ENCODE data around the gene B3GALT2. TPM values are rescaled to one million over a fixed set of nuclear protein-coding genes. Genes with fewer than 3 reads are reported as not detected.

Gene B3GALT2
- total and polyA plus RNA-seq, 9 of the 15 experiments (the other 6 are each of a cell fraction or from before 2014, with no cell fraction given), result 0.03 TPM; not detected in 8

DNA sequence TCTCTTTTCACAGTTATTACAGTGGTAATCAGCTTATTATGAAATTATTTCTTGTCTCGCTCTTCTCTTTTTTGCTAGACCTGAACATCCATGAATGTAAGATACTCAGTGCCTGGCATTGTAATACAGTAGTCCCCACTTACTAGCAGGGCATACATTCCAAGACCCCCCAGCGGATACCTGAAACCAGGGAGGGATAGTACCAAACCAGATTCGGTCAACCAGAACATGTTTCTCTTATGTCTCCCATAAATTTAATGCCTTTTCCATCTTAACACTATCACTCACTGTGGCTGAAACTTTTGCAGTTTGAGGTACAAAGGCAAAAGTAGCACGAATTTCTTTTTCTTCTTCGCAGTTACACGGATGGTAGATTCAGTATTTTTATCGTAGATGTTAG lies 24.6 kb upstream of the B3GALT2 start:
- H3K27ac ChIP-seq (ENCODE audit: extremely low read depth, low read depth, low read length), result no peak overlapping the region
- no peaks in the 10 kb centered on the region; the same call in 2 of the 3 replicates for H3K79me2 ChIP-seq (ENCODE audit: control insufficient read depth, insufficient read depth, low read length)
- no peaks in the 10 kb centered on the region for H3K4me1 ChIP-seq (replicated peaks in 1 of 2; ENCODE audit: control insufficient read depth in 2 of 2, insufficient read depth in 2 of 2, low read length in 2 of 2)
- H3K9me3 ChIP-seq (replicated peaks; ENCODE audit: control insufficient read depth, insufficient read depth, low read depth, low read length), result no peaks in the 10 kb centered on the region
- H3K9me1 ChIP-seq (ENCODE audit: control insufficient read depth, insufficient read depth, low read length), result no peaks in the 10 kb centered on the region
- H3K4me3 ChIP-seq, result no peak overlapping the region
- H3K36me3 ChIP-seq (ENCODE audit: control insufficient read depth, insufficient read depth, low read length), result peaks cover 71% of the 10 kb centered on the region
- BruUV-seq (replicated peaks), result no TSS peak
- FAIRE-seq, result no peak
- H4K20me1 ChIP-seq (replicated peaks; ENCODE audit: control insufficient read depth, insufficient read depth, low read length), result no peaks in the 10 kb centered on the region
- intact Hi-C loops (cut with micrococcal nuclease), result no loop called here
- no peaks in the 10 kb centered on the region for H3K27me3 ChIP-seq (ENCODE audit: control insufficient read depth in 2 of 2, insufficient read depth in 2 of 2, low read length in 2 of 2)
- TF ChIP-seq DIDO1 (tag; IDR thresholded peaks at IDR 0.05; ENCODE audit: low read depth), result no peak
- no peak for TF ChIP-seq MAFF (IDR thresholded peaks at IDR 0.05; ENCODE audit: low read length)
- TF ChIP-seq, protein P1, sequence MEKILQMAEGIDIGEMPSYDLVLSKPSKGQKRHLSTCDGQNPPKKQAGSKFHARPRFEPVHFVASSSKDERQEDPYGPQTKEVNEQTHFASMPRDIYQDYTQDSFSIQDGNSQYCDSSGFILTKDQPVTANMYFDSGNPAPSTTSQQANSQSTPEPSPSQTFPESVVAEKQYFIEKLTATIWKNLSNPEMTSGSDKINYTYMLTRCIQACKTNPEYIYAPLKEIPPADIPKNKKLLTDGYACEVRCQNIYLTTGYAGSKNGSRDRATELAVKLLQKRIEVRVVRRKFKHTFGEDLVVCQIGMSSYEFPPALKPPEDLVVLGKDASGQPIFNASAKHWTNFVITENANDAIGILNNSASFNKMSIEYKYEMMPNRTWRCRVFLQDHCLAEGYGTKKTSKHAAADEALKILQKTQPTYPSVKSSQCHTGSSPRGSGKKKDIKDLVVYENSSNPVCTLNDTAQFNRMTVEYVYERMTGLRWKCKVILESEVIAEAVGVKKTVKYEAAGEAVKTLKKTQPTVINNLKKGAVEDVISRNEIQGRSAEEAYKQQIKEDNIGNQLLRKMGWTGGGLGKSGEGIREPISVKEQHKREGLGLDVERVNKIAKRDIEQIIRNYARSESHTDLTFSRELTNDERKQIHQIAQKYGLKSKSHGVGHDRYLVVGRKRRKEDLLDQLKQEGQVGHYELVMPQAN (IDR thresholded peaks at IDR 0.05; ENCODE audit: borderline replicate concordance), result no peak
- TF ChIP-seq, protein P2, sequence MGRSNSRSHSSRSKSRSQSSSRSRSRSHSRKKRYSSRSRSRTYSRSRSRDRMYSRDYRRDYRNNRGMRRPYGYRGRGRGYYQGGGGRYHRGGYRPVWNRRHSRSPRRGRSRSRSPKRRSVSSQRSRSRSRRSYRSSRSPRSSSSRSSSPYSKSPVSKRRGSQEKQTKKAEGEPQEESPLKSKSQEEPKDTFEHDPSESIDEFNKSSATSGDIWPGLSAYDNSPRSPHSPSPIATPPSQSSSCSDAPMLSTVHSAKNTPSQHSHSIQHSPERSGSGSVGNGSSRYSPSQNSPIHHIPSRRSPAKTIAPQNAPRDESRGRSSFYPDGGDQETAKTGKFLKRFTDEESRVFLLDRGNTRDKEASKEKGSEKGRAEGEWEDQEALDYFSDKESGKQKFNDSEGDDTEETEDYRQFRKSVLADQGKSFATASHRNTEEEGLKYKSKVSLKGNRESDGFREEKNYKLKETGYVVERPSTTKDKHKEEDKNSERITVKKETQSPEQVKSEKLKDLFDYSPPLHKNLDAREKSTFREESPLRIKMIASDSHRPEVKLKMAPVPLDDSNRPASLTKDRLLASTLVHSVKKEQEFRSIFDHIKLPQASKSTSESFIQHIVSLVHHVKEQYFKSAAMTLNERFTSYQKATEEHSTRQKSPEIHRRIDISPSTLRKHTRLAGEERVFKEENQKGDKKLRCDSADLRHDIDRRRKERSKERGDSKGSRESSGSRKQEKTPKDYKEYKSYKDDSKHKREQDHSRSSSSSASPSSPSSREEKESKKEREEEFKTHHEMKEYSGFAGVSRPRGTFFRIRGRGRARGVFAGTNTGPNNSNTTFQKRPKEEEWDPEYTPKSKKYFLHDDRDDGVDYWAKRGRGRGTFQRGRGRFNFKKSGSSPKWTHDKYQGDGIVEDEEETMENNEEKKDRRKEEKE (IDR thresholded peaks at IDR 0.05; ENCODE audit: borderline replicate concordance in 1 of 2, control insufficient read depth in 1 of 2, low read depth in 2 of 2, low read length in 1 of 2), result no peak
- no peak for TF ChIP-seq NCOA4 (IDR thresholded peaks at IDR 0.05; ENCODE audit: partially characterized antibody)
- TF ChIP-seq SRSF9 (IDR thresholded peaks at IDR 0.05; ENCODE audit: borderline replicate concordance, low read depth, low read length), result no peak
- H3K9ac ChIP-seq (ENCODE audit: insufficient read depth in 1 of 2, low read depth in 2 of 2, low read length in 2 of 2), result no peak overlapping the region
- H3K4me2 ChIP-seq (ENCODE audit: insufficient read depth, low read length), result no peak overlapping the region
- POLR2A ChIA-PET, result no interaction called here
- in situ Hi-C loops (cut with MboI), result no loop called here
- WGBS (ENCODE audit: insufficient coverage, low coverage, missing lambda C conversion rate), result 95% methylated on average over 7 of the region's 7 CpGs
- CTCF ChIA-PET (ENCODE audit: low intra/inter-chr PET ratio), result no interaction called here
- ATAC-seq, result no peak
- no peak for DNase-seq (ENCODE audit: extremely low read depth in 1 of 4, low spot score in 3 of 4)
- H2AFZ ChIP-seq (ENCODE audit: low read depth, low read length), result no peak overlapping the region
